COR-L47 (cell line): ENCODE measurements around the gene VAC14.
A peak's percentile ranks its signal among the peaks of the same experiment; 100 is the strongest.

Experiments
- DNase-seq: peaks from one replicate; lab custom pipeline; 2025; lab: John Stamatoyannopoulos, UW

VAC14 gene

DNA sequence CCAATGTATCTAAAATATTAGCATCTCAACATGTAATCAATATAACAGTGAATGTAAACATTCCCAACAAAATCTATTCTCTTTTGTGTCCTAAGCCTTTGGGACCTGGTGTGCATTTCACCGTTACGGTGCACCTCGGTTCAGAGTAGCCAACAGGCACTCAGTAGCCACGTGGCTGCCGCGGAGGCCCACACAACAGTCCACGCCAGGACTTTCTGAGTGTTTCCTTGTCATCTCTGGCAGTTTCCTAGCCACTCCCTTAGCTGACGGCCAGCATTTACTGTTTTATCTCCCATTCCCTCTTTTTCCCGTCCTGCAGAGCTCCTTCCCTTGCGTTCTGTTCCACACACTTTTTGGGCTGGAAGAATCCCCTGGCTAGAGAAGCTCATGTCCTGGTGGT is 36.3 kb downstream of the VAC14 start:
- DNase-seq, result no peak

DNA sequence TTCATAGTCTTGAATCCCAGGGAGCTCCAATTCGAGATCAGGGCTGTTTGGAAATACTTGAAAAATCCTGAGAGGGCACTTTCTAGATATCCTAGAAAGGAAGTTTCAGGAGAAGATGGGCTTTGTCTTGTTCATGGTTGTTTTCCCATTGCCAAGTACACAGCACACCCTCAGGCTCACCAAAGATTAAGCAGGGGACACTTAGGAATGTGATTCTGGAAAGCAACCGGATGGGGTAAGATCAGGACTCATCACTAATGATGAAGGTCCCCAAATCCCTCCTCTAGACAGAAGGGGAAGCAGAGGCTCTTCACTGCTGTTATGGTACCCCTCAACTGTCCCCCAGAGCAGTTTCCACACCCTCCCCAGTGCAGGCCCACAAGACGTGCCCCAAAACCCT is 40.7 kb downstream of the VAC14 start:
- no peak for DNase-seq

DNA sequence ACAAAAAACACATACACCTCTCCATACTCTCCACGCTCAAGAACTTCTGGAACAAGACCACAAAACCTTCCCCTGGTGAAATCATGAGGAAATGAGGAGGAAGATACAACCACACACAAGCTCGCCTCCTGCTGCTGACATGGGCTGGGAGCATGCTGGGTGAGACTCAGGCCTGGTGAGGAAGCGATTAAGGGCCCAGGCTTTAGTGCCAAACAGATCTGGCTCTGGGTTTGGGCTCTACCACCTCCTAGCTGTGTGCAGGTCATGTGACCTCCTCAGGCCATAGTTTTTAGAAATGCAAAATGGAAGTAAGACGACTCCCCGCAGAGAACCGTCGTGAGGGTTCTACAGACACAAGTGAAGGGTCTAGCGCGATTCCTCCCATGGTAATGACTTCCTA is 41.3 kb downstream of the VAC14 start:
- no peak for DNase-seq

DNA sequence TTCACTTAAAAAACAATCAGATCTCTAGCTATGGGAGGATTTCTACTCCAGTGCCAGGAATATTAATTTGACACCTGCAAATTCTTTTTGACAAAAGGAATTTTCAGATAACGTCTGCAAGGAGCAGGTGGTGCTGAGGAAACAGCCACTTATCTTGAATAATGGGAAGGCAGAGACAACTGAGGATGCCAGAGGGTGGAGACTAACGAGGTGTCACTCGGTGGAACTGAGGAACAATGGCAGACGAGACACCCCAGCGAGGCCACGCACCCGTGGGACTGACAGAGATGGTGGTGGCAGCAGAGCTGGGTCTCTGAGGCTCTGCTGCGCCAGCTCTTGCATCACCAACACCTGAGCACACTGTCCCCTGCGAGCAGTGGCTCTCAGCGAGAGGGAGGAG is 42.2 kb downstream of the VAC14 start:
- peak; percentile 13 for DNase-seq

DNA sequence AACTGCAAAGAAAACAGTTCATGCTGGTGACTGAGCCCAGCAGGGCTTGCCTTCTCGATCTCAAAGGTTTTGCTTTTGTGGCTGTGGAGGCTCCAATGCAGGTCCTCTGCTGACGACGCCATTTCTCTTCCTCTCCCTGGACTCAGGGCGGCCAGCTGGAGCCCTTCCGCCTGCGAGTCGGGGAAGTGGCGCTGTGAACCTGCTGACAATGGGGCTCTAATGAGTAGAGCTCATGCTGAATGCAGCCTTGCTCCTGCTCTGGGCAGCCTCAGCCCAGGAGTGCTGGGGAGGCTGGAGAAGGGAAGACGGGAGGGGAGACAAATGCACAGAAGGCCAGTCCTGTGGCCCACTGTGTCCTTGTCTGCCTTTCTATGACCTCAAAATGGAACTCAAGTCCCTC is 43.8 kb downstream of the VAC14 start:
- DNase-seq, result no peak

DNA sequence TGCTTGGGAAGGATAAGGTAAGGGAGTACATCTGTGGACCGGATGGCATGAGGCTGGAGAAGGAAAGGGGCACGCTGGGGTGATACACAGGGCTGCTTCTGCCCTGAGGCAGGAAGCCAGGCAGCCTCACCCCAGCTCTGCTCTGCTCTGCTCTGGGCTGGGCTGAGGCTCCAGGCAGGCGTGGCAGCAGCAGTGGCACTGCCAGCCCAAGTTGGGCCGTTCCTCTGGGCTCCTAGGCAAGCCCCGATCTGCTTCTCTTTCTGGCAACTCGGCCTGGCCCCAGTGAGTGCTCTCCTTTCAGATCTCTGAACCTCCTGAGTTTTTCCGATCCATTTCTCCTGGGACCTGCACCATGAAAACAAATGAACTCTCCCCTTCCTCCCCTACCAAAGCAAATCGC is 44.9 kb downstream of the VAC14 start:
- no peak for DNase-seq

DNA sequence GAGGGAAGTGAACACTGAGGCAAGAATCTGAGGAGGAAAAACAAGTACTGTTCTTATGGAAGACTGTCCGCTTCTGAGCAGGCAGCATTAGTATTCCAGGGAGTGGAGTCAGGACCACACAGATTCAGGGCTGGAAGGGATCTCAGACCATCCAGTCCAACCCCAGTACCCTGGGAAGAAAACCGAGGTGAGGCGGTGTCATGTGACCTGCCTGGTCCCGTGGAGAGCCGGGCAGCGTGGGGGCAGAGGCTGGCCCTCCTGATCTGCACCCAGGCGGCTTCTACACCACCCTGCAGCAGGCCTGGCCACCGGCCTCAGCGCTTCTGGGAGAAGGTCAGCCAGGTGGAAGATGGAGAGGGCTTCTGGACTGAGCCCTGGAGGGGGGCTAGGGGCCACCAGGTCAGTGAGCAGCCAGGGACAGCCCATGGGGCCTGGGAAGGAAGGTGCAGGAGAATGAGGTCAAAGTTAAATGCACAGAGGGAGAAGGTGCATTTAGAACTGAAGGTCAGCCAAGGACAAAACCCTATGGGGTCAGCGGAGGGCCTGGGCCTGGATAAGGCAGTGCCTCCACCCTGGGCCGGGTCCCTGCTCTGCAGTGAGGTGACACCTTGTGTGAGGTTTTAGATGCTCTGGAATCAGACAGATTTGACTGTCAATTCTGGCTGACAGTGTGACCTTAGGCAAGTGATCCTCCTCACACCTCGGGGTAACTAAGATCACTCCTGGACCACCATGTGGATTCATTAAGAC is 45.9 kb downstream of the VAC14 start:
- DNase-seq, result no peak

DNA sequence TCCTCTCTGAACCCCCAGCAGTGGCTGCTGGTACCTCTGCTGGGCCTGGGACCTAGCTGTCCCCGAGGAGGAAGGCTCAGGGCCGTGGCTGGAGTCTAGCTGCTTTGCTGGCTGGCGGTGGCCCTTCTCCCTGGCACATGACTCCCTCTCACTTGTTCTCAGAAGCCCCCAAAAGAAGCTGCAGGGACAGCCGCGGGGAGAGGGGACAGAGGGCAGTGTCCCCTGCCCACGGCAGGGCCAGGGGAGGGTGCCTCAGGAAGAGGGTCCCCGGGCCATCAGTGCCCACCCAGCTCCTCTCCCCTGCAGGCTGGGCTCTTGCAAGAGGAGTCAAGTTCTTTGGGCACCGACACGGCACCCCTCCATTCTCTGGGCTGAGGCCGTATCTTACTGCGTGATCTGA is 46.6 kb downstream of the VAC14 start:
- DNase-seq, result no peak

DNA sequence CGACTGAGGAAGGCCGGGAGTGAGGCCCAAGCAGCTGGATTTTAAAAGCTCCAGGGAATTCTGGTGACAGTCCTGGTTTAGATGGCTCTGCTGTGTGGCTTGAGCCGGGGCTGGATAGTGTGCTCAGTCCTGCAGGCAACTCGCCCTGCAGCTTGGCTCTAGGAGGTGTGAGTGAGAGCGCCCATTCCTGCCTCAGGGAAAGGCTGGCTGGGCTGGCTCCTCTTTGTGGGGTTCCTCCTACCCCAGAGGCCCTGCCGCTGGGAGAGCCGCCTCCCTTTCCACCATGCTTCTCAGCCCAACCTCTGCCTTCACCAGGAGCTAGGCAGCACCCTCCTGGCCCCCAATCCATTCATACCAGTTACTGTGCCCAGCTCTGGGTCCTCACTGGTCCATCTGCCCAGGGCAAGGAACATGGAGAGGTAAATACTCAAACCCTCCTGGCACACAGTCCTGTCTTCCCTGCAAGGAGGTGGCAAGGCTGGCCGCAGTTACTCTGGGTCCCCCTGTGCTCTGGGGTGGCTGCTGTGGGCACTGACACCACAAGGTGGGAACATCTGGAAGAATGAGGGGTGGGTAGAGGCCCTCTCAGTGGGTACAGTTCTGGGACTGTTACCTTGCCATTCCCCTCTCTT is 47.1 kb downstream of the VAC14 start:
- DNase-seq, result no peak

DNA sequence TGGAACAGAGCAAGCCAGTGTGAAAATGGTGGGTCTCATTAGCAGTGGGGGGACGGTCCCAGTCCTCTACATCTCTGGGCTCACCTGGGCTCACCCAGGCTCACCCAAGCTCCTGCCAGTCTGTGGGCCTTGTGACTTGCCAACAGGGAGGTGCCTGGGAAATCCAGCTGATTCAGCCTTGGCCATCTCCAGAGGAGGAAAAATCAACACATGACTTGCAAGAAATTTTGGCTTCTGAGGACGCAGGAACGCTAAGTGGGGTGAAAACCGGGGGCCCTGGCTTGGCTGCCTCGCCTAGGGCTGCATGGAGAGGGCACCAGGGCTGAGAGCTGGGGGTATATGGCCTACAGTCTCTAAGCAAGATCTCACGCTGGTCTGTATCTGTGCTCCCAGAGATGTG is 47.7 kb downstream of the VAC14 start:
- DNase-seq, result no peak

DNA sequence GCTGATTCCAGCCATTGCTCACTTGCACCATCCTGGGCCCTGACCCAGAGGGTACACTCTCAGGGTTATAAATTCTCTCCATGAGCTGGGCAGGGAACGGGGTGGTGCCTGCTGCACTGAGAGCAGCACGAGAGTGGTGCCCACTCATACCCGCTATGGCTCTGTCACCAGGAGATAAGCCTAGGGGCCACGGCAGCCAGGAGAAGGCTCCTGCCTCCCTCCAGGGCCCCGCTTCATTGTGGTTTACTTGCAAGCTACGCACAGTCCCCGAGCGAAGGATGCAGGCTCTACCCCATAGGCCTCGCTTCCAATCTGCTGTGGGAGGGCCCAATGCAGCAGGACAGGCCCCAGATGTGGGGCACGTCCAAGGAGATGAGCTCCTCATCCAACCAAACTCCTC is 48.5 kb downstream of the VAC14 start:
- no peak for DNase-seq

DNA sequence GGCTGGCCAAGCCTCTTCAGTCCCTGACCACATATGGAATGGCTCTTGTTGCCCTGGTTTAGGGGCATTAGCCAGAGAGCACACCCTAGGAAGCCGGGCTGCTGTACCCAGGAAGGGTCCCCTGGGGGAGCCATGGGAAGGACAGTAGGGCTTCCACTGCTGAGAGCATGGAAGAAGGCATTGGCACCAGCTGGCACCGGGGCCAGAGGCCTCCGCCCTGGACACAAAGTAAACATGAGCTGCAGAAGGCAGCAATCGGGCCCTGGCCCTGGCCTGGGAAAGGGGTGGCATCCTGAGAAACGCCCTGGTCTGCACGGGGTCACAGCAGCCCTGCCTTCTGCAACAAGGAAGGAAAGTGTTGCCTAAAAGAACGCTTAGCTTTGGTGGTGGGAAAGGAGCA is 49.4 kb downstream of the VAC14 start:
- no peak for DNase-seq

DNA sequence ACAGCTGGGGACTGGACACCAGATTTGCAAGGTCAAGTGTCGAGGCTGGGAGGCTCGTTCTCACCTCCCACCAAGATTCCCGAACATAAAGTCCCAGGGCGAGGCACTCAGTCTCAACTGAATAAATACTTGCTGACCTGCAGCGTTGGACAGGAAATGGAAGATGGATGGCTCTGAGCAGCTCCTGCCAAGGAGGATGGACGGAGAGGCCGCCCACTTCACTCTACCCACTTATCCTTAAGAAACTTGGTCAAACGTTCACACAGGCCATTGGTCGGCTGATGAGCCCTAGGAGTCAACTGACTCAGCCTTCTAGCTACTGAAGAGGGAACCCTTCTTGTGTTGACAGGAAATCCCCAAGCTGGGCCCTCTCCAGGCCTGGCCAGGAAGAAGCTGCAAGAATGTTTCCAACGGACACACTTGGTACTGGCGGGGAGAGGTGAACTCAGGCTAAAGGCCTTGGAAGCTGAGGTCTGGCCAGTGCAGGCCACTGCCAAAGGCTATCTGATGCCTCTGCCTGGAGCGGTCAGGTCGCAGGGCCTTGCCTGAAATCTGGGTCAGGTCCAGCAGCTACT is 50.0 kb downstream of the VAC14 start:
- DNase-seq, result no peak

DNA sequence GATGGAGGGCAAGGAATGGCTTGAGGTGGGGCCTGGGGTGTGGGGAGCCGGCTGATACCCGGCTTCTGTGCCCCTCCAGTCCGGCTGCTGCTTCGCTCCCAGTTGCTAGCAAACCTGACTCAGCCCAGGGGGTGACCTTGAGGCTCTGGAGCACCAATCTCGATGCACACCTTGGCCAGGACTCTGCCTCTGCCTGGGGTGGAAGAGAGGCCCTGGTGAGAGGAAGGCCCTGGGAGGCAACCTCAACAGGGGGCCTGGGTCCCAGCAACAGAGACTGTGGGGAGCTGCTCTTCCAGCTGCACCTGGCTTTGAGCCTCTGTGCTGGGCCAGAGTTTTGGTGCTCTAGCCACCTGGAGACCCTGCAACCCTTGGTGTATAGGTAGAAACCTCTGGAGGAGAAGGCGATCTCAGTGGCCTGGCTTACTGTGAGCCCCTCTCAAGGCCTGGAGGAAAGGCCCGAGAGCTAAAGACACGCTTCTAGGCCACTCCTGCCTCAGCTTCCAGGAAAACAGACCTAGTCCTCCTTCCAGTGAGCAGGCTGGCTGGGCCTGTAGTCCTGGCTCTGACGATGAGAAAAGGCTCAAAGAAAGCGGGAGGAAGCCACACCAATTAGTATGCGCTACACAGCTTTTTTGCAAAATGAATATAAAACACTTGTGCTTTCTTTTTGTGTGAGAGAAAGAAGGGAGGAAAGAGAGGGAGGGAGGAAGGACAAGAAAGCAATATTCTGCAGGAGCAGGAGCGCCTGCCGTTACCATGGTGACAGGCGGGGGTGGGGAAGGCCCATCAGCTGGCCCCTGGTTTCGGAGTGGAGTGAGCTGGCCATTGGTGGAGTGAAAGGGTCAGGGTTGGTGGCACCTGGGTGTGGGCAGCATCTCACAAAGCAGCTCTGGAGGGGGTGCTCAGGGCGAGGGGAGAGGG is 51.0 kb downstream of the VAC14 start:
- DNase-seq, result peak; percentile 30

DNA sequence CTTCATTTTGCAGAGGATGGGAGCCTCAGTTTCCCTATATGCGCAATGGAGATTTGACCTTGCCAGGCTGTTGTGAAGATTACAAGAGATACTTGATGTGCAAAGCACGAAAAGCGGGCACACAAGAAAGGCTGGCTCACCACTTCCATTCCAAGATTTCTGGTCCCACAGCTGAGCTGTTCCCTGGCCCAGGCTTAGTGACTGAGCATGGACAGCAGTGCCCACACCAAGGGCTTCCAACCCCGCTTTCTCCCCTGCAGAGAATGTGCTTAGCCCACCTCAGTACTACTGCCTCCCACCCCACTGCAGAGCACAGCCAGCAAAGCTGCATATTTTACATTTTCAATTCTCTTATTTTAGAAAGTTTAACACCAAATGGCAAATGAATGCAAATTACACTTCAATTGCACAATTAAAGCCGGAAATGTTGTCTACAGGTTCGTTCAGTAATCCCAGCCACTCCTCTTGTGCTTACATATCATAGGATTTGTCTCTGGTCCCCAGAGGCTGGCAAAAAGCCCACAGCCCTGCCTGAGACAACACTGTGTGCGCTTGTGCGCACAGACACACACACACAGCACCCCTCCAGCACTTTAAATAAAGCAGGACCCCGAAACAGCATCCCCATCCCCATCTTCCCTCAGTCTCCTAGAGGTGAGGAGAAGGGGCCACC is 51.8 kb downstream of the VAC14 start:
- DNase-seq, result peak; percentile 20

DNA sequence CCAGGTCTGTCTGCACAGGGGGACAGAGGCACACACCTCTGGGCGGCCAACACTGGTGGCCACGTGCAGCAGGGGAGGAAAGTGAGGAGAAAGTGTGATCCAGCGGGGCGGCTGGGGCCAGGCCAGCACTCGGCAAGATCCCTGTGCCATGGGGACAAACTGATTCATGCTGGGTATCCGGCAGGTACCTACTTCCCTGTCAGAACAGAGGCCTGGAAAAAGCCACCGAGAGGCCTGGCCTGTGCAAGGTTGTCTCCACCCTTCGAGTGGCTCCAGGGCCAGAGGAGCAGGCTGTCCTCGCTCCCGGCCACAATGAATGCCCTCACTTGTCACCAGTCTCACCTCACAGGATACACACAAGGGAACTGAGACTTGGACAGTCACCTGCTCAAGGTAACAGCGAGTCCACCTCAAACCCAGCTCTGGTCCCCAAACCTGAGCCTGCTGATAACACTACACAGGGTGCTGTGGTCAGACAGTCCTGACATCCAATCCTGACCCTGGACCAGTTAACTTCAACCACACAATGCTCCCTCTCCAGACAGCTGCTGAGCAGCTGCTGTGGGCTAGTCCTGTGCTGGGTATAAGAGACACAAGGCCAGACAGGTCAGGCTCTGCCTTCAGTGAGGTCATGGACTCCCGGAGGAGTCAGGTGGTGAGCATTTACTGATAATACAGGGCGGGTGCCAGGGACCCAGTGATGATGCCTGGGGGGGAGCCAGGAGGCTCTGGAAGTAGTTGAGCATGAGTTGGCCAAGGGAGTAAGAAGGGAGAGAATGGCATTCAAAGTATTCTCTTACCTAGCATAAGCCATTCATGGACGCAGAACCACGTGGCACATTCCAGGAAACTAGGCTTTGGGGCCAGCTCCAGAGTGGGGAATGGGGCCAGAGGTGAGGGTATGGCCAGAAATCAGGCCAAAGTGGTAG is 53.0 kb downstream of the VAC14 start:
- no peak for DNase-seq

DNA sequence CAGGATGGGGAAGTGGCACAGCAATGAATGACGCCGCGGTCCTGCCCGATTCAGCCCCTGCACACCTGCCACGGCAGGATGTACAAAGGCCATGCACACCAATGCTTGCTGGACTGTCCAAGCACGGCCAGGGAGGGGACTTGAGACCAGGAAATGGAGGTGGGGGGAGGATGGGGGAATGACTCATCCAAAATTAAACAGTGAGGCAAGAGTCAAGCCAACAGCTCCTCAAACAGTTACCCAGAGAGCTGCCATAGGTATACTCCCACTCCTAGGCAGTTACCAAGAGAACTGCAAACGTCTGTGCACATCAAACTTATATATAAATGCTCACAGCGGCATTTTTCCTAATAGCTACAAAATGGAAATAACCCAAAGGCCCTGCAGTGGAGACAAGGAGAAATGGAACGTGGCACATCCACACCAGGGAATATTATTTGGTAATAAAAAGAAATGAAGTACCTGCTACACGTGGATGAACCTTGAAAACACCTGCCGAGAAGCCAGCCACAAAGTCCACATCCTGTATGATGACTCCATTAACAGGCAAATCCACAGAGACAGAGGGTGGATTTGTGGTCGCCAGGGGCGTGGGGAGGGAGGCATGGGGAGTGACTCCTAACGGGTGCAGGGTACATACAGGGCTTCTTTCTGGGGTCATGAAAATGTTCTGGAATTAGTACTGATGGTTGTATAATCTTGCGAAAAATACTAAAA is 54.1 kb downstream of the VAC14 start:
- DNase-seq, result peak; percentile 29

DNA sequence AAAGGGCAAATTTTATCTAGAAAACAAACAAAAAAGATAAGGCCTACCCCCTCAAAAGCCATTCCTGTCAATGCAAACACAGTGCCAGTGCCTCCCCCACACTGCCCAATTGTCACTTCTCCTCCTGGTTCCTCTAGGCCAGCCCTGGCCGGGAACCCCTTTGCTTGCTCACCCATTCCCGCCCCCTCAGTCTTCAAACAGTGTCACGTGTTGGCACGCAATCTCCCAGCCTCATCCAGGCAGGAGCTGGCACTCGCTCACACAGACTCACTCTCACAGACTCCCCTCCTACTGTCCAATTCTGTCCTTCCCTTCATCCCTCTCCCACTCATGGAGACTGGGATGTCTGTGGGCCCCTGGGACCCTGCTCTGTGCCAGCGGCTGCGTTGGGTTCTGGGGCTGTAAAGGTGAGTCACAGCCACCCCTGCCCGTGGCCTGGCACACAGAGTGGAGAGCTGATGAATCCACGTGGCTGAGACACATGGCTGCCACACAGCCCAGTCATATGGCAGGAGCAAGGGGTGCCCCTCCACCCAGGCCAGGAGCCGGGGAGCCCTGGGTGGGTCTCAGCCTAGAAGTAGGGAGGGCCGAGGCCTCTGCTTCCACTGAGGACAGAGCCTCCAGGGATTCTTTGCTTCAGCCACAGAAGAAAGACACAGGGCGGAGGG is 54.8 kb downstream of the VAC14 start:
- no peak for DNase-seq

DNA sequence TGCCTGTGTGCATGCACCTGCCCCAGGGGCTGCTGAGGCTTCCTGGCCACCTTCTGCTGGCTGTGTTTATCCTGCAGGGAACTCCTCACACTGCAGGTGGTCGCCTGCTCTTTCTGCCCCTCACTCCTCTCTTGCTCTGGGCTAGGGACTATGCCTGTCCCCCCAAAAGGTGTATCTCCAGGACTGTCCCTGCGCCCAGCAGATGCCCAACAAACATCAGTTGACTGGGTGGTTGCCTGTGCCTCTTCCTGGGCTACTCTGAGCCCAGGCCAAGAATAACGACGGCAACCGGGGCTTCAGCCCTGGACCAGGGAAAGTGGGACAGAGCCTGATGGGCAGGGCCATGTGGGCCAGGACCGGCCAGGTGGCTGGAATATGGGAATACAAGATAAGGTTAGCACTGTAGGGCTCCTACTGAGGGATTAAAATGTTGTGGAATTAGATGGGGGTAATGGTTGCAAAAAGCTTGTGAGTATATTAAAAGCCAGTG is 55.4 kb downstream of the VAC14 start:
- DNase-seq, result no peak
